Femur (tissue), 1 donor: Measurements from ENCODE around the gene PNMA6E.

ENCODE experiments used
- DNase-seq: peaks from one replicate; pipeline ENCODE4 v3.0.0-alpha.2; 2017

The PNMA6E gene

DNA sequence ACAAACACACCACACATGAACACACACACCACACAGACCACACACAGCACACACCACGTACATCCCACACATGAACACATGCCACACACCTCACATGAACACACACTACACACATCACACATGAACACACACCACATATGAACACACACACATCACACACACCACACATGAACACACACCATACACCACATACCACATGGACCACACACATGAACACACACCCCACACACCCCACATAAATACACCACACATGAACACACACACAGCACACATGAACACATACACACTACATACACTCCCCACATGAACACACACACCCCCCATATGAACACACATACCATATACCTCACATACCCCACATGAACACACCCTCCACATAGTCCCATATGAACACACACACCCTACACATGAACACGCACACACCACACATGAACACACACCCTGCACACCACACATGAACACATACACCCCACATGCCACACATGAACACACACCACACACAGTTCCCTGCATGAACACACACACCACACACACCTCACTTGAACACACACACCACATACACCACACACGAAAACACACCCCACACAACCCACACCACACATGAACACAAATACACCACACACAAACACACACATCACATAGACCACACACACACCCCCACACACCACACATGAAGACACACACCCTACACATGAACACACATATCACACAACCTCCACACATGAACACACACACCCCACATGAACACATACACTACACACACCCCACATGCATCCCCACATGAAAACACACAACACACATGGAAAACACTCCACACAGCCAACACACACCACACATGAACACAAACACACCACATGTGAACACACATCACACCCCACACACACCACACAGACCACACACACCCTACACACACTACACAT lies 18.3 kb downstream of the PNMA6E start:
- DNase-seq: no peak

GRCh38 chrX:153381684-153382532 lies 19.2 kb downstream of the PNMA6E start:
- peak; percentile 86 for DNase-seq

DNA sequence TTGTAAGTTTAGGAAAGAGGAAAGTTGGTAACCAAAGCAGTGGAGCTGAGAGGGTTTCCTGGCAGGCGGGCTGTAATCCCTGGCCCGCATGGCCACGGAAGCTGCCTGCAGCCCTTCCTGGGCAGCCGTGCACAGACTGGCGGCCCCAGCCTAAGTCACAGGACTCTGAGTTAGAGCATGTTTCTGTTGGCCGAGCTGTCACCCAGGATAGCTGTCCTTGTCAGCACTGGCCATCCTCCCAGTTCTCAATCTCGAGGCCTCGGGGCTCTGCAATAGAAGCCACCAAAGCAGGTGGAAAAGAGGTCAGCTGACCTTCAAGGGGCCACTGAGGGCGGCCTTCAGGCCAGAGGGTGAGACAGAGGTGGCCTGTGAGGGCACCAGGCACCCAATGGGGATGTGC lies 20.5 kb downstream of the PNMA6E start:
- DNase-seq: no peak

- DNase-seq: no peak
Measured at GRCh38 chrX:153379971-153380581, 21.1 kb downstream of the PNMA6E start.

- DNase-seq: no peak
Measured at GRCh38 chrX:153379508-153379907, 21.6 kb downstream of the PNMA6E start.

GRCh38 chrX:153378607-153379006 lies 22.5 kb downstream of the PNMA6E start:
- DNase-seq: no peak

DNA sequence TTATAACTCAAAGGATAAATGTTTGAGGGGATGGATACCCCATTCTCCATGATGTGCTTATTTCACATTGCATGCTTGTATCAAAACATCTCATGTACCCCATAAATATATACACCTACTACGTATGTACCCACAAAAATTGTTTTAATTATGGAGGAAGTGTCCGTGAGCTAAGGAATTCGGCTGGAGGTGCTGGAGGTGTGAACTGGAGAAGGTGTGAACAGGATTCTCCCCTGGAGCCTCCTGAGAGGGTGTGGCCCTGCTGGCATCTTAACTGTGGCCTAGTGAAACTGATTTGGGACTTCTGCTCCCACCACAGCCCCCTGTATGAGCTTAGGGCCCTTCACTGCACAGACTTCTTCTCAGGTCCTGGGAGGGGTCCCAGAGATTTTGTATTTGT lies 23.4 kb downstream of the PNMA6E start:
- DNase-seq: no peak

DNA sequence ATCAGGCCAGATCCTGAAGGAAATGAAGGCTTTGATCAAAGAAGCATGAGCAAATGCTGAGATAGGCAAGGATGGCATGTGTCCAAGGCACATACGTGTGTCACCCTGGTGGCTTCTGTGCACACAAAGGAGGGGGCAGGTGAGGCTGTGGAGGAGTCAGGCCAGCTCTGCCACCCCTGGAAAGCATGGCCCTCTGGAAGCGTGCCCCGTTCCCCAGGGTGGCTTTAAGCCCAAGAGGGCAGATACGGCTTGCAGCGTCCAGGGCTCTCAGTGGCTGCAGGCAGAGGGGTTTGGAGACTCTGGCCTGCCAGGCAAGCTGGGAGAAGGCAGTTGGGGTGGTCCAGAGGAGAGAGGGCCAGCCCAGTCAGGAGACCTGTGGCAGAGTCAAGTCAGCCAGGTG lies 25.6 kb downstream of the PNMA6E start:
- DNase-seq: no peak

DNA sequence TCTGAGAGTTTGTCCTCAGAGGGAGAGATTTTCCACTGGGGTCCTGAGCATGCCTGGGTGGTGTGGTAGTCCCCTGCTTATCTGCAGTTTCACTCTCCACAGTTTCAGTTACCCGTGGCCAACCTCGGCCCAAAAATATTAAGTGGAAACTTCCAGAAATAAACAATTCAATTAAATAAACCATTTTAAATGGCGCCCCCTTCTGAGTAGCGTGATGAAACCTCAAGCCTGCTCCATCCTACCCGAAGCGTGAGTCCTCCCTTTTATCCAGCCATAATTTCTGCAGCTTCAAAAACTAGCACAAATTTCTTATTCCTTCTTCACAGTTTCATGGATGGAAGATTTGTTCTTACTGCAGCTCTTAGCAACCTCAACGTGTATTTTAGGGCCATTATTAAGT lies 26.7 kb downstream of the PNMA6E start:
- no peak for DNase-seq

GRCh38 chrX:153372949-153373348 lies 28.2 kb downstream of the PNMA6E start:
- no peak for DNase-seq

DNA sequence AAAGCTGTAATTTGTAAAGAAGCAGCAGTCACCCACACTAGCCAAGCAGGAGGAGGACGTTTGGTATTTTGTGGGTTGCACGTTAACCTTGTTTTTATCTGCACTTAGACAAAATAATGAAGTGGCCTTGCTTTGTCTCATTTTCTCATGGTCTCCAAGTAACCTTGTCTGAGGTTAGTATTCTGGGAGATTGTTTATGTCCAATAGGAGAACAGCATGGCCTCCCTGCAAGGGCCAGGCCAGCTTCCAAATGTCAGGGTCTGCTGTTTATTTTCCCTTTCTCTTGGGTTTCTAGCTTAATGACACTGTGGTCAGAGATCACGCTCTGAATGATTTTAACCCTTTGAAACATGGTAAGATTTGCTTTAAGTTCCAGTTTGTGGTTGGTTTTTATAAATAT lies 29.9 kb downstream of the PNMA6E start:
- no peak for DNase-seq

GRCh38 chrX:153370293-153371055 lies 30.7 kb downstream of the PNMA6E start:
- no peak for DNase-seq

DNA sequence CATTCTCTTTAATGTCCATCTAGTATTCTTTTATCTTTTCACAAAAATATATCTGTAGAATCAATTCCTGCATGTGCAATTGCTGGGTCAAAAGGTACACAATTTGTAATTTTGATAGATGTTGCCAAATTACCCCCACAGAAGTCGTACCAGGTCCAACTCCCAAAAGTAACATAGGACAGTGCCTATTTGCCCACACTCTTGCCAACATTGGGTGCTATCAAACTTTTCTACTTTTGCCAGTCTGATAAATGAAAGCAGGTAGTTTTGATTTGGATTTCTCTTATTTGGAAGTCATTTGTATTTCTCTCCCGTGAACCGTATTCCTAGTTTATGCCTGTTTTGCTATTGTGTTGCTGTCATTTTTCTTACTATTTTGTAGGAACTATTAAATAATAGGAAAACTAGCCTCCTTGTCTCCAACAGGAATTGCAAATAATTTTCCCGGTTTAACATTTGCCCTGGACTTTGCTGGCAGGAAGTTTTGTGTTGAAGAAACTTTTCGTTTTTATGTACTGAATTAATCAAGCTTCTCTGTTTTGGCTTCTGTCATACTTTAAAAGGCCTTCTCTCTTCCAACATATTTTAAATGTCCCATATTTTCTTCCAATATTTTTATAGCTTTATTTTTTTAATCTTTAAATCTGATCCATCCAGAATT lies 34.1 kb downstream of the PNMA6E start:
- DNase-seq: no peak

DNA sequence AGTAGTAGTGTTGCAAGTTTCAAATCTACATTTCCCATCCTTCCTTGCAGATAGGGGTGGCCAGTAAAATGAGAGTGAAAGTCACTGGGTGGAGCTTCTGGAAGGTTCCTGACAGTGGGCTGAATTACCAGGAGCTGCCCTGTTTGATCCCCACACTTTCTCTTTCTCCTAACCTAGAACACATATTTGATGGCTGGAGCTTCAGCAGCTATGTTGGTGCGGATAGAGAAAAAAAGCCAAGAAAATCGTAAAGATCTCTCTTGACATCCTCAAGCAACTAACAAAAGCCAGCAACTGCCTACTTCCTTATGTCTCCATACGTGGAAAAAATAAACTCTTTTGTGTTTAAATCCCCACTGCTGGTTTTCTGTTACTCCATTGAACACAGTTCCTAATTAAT lies 35.0 kb downstream of the PNMA6E start:
- no peak for DNase-seq

DNA sequence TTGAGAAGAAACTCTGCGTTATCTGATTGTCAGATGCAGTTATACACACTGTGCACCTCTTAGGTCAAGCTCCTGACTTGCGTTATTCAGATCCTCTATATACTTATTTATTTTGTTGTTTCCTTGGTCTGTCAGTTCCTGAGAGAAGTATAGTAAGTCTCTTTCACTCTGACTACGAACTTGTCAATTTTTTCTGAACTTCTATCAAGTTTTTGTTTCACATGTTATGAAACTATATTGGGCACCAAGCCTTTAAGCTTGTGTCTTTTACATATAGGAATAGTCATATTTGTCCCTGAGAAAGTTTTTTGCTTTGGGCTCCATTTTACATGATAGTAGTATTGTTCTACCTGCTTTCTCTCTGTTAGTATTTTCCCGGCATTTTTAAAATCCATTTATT lies 35.5 kb downstream of the PNMA6E start:
- no peak for DNase-seq

DNA sequence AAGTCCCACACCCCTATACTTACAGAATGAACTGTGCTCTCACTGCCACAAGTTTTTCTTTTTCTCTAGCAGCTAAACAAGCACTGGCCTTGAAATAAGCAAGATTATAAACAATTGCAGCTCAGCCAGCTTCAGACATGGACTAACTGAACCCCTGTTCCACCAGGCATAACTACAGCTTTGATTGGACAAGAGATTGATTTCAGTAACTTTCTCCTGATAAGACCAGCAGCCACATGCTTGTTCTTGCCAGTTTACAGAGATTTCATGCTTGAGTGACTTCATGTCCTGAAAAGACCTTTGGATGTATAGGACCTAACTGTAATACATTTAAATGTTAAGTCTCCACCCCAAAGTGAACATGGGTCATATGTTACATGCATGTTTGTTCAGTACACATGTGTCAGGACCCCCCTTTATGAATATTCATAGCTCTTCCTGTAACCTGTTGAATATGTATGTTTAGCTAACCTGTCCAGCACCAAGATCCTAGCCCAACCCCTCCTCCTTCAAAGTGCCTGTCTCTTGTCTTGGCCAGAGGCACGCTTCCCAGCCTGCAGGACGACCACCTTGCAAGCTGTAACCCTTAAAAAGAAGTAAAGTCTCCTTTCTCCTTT lies 39.3 kb downstream of the PNMA6E start:
- no peak for DNase-seq

GRCh38 chrX:153357877-153358276 lies 43.3 kb downstream of the PNMA6E start:
- DNase-seq: no peak

DNA sequence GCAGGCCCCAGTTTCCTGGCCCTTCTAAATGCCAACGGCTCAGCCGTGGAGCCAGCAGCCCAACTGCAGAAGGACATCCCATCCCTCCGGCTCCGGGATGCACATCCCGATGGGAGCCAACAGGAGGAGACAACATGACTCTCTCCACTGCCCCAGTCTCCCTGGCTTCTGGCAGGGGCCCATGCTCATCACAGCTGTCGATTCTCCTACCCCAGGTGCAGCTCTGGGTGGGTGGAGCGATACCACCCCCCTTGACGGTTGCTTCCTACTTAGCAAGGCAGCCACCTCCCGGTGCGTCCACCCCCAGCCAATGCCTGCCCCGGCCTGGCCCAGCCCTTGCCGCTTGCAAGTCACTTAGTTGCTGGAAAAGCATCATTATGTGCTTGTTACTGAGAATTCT lies 47.7 kb downstream of the PNMA6E start:
- no peak for DNase-seq

- DNase-seq: no peak
Measured at GRCh38 chrX:153352858-153353257, 48.3 kb downstream of the PNMA6E start.

DNA sequence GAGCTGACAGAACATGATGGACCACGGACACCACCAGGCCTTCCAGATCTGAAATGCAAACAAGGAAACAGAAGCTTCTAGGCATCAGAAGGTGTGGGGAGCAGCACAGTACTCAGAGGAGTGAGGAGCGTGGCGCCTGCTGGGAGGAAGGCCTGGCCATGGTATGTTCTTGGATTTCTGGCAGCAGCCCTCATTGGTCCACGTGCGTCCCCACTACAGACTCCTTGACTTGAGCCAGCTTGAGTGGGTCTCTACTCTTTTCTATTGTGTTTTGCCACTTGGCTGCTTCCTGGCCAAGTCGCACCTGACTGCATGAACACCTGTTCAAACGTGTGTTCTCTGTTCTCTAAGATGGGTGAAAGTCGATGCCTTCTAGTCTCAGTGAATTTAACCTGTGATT lies 49.2 kb downstream of the PNMA6E start:
- DNase-seq: no peak

GRCh38 chrX:153349952-153350351 lies 51.2 kb downstream of the PNMA6E start:
- no peak for DNase-seq

- DNase-seq: no peak
Measured at GRCh38 chrX:153348421-153348820, 52.7 kb downstream of the PNMA6E start.
